GM10266 (cell line): Measurements from ENCODE around the gene NHS.

ENCODE experiments used
- DNase-seq: peaks from one replicate; pipeline ENCODE4 v3.0.0; 2012; ENCODE audit errors: extremely low spot score
- TF ChIP-seq, protein P1 (sequence below): IDR thresholded peaks from 2 replicates; pipeline ENCODE4 v1.5.1; 2012; ENCODE audit warnings: mild to moderate bottlenecking, low read depth; ENCODE audit not compliant: control insufficient read depth, insufficient read depth; ENCODE audit errors: missing control alignments

Gene NHS

DNA sequence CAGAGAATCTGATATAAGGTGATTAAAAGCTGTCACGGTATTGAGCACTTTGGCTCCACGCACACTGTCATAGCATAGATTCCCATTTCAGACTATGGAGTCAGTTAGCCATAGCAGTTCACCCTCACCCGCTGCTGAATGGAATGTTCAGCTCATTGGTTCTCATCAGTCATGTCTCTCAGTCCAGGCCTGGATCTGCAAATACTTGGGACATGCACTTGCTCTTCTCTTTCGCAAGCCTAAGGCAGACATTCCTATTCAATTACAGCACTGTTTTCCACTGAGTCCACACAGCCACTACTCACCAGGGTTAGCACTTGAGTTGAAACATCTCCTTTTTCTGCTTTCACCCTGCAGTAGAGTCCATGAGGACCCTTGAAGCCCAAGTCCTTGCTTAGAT, 331.7 kb downstream of the NHS start:
- TF ChIP-seq, protein P1, sequence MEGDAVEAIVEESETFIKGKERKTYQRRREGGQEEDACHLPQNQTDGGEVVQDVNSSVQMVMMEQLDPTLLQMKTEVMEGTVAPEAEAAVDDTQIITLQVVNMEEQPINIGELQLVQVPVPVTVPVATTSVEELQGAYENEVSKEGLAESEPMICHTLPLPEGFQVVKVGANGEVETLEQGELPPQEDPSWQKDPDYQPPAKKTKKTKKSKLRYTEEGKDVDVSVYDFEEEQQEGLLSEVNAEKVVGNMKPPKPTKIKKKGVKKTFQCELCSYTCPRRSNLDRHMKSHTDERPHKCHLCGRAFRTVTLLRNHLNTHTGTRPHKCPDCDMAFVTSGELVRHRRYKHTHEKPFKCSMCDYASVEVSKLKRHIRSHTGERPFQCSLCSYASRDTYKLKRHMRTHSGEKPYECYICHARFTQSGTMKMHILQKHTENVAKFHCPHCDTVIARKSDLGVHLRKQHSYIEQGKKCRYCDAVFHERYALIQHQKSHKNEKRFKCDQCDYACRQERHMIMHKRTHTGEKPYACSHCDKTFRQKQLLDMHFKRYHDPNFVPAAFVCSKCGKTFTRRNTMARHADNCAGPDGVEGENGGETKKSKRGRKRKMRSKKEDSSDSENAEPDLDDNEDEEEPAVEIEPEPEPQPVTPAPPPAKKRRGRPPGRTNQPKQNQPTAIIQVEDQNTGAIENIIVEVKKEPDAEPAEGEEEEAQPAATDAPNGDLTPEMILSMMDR: no peak
- DNase-seq: no peak

DNA sequence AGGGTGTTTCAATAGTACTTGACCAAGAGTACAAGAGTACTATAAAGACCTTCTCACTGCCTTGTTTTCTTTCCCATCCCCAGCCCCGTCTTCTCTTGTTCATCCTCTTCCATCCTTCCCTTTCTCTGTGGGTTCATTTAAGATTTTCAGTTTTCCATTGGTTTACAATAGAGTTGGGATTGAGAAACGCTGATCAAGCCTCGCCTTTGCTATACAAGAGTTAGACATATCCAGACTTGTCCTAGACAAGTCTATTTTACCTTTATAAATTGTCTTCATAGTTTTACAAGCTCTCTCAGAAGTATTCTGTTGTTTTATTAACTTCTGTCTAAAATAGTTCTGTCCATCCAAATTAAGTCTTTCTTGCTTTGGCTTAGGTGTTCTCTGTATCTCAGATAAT, 332.7 kb downstream of the NHS start:
- DNase-seq: no peak
- TF ChIP-seq, protein P1: no peak

DNA sequence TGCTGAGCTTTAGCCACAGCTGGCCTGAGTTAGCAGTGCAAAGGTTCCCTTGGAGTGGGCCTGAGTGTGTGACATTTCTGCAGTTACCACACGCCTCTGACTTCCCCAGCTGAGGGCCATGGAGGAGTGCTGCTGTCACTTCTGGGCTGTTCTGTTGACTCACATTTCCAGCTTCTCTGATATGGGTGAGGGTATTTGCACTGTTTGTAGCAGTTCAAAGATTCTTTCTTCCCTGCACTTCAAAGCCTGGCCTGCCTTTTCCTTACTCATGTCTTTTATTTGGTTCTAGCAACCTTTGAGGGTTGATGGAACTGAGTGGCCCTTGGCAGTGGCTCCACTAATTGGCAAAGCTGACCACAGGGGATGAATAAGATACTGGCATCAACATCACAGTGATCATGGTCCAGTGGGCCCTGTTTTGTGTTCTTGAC, 335.9 kb downstream of the NHS start:
- TF ChIP-seq, protein P1: no peak
- no peak for DNase-seq

DNA sequence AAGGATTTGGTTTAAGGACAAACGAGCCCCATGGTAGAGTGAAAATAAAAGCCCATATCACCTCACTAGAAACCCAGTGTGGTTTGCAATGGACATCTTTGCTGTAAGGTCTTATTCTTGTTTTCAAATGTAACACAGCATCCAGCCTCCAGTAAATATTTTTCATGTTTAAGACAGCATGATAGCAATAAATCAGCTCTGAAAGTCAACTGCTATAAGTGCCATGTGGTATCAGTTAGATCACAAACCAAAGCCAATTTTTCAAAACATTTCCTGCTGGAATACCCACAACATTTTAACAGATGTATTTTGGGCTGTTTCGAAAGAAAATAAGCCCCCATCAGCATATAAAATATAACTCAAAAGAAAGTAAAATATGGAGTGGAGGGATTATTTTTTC, 338.3 kb downstream of the NHS start:
- TF ChIP-seq, protein P1: no peak

DNA sequence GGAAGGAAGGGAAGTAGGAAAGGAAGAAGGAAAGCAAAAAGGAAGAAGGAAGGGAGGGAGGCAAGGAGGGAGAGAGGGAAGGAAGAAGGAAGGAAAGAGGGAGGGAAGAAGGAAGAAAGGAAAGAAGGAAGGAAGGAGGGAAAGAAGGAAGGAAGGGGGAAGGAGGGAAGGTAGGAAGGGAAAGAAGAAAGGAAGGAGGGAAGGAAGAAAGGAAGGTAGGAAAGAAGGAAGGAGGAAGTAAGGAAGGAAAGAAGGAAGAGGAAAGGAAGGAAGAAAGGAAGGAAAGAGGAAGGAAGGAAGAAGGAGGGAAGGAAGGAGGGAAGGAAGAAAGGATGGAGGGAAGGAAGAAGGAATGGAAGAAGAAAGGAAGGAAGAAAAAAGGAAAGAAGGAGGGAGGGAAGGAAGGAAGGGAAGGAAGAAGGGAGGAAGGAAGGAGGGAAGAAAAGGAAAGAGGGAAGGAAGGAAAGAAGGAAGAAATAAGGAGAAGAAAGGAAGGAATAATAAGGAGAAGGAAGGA, 343.7 kb downstream of the NHS start:
- TF ChIP-seq, protein P1: no peak
- no peak for DNase-seq

More for the DNA sequence above, 338.3 kb downstream of the NHS start:
- no peak for DNase-seq

DNA sequence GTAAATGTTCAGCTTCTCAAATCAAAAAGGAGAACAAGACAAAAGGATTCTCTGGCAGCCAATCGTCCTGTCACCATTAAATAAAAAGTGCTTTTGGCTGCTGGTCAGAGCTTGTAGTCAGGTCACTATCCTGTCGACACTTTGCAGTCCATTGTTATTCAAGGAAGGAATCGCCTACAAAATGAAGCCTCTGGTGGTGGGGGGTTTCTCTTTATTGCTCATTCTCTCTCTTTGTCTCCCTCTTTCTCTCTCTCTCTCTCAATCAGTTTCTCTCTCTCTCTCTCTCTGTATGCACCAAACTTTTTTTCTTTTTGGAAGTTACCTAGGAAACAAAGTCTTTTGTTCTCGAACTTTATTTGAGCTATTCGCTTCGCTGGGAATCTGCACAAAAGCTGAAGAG, 344.7 kb downstream of the NHS start:
- no peak for DNase-seq
- TF ChIP-seq, protein P1: no peak

DNA sequence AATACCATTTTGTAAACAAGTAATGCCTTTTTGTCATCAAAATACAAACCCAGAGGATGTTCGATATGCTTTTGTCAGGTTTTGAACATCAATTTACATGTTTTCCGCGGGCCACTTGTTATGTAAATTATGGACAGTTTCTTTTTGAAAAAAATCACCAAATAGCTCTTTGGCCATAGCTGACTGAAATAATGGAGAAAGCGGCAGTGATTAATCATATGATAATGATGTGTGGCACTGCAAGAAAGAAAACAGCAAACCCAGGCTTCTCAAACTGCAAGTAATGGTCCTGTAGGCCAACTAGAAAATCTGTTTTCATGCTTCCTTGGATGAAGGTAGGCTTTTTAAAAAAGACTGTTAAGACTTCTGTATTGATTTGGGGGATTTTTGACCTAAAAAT, 346.7 kb downstream of the NHS start:
- DNase-seq: no peak
- TF ChIP-seq, protein P1: no peak
